NCI-H1105 (cell line): ENCODE results near the gene ZSCAN2.
A peak's percentile ranks its signal among the peaks of the same experiment; 100 is the strongest.
"Not testable (repeated sequence)": the region's sequence is repeated elsewhere in the genome, so short reads cannot be mapped to it uniquely, and the experiment has no call there.

ENCODE experiments used
- DNase-seq: peaks from one replicate; lab custom pipeline; 2025; lab: John Stamatoyannopoulos, UW

The ZSCAN2 gene

GRCh38 chr15:84641871-84642270 is 41.1 kb downstream of the ZSCAN2 start:
- not testable (repeated sequence) for DNase-seq

- not testable (repeated sequence) for DNase-seq
Observed at GRCh38 chr15:84642640-84643039, 41.8 kb downstream of the ZSCAN2 start.

- no peak for DNase-seq
Observed at GRCh38 chr15:84643838-84644237, 43.0 kb downstream of the ZSCAN2 start.

GRCh38 chr15:84645496-84645895 is 44.7 kb downstream of the ZSCAN2 start:
- DNase-seq, result no peak

GRCh38 chr15:84645997-84646396 is 45.2 kb downstream of the ZSCAN2 start:
- DNase-seq, result no peak

GRCh38 chr15:84647726-84648125 is 46.9 kb downstream of the ZSCAN2 start:
- DNase-seq, result no peak

- no peak for DNase-seq
Observed at GRCh38 chr15:84648539-84648938, 47.7 kb downstream of the ZSCAN2 start.

GRCh38 chr15:84649706-84650105 is 48.9 kb downstream of the ZSCAN2 start:
- no peak for DNase-seq

GRCh38 chr15:84653584-84653909 is 52.7 kb downstream of the ZSCAN2 start:
- DNase-seq, result no peak

- peak; percentile 79 for DNase-seq
Observed at GRCh38 chr15:84653910-84654688, 53.3 kb downstream of the ZSCAN2 start, which contains the start of gene WDR73. Gene WDR73, minus strand, starts transcription at chr15:84654283. Its CDS starts 9 bp downstream, at chr15:84654274.

GRCh38 chr15:84654689-84655453 is 54.1 kb downstream of the ZSCAN2 start:
- DNase-seq, result peak; percentile 65

GRCh38 chr15:84656972-84657371 is 56.2 kb downstream of the ZSCAN2 start:
- DNase-seq, result no peak

GRCh38 chr15:84657748-84658079 is 56.9 kb downstream of the ZSCAN2 start:
- no peak for DNase-seq

GRCh38 chr15:84658080-84658787 is 57.4 kb downstream of the ZSCAN2 start, which contains the start of gene NMB:
Gene NMB, minus strand, starts transcription at chr15:84658199. Its CDS starts 47 bp downstream, at chr15:84658152.
- DNase-seq, result peak; percentile 58

- DNase-seq, result no peak
Observed at GRCh38 chr15:84658788-84659411, 58.1 kb downstream of the ZSCAN2 start.

GRCh38 chr15:84659904-84660781 is 59.3 kb downstream of the ZSCAN2 start:
- no peak for DNase-seq

- no peak for DNase-seq
Observed at GRCh38 chr15:84661001-84661400, 60.2 kb downstream of the ZSCAN2 start.

- no peak for DNase-seq
Observed at GRCh38 chr15:84666373-84666772, 65.6 kb downstream of the ZSCAN2 start.

- no peak for DNase-seq
Observed at GRCh38 chr15:84668221-84668982, 67.6 kb downstream of the ZSCAN2 start.

- DNase-seq, result no peak
Observed at GRCh38 chr15:84669726-84670125, 68.9 kb downstream of the ZSCAN2 start.
